Measurements from ENCODE around the gene IER3. TPM values are rescaled to one million over a fixed set of nuclear protein-coding genes. Genes with fewer than 3 reads are reported as not detected.

IER3 gene
- total and polyA plus RNA-seq, 2 of the 13 experiments (the other 11 are each of a cell fraction or from before 2014, with no cell fraction given): 51.1 to 131 TPM

GRCh38 chr6:30747300-30747687, 2.9 kb upstream of the IER3 start (continued):
- TF ChIP-seq ZNF512B (CRISPR knock-in tag; IDR thresholded peaks at IDR 0.05; ENCODE audit: borderline replicate concordance) (no peak), PATZ1 (CRISPR knock-in tag; IDR thresholded peaks at IDR 0.05) (peak; percentile 17; the same call in 1 of the 2 replicates), ZNF224 (CRISPR knock-in tag; IDR thresholded peaks at IDR 0.05) (0 out of 2 replicates have a peak, but pooled peaks have one; percentile 38), KAT2B (IDR thresholded peaks at IDR 0.05; ENCODE audit: borderline replicate concordance, low read depth, low read length) (no peak), ARID3A (IDR thresholded peaks at IDR 0.05; ENCODE audit: low read depth, low read length) (no peak), ZNF18 (CRISPR knock-in tag; IDR thresholded peaks at IDR 0.05; ENCODE audit: insufficient replicate concordance) (peak; percentile 26), SOX13 (IDR thresholded peaks at IDR 0.05) (no peak), SOX13 (CRISPR knock-in tag; conservative IDR thresholded peaks at IDR 0.05 in 1 of 2, IDR thresholded peaks at IDR 0.05 in 1 of 2) (peak in 1 of 2 experiments; percentile 54; a peak in 1 of 4 replicates), ZKSCAN8 (CRISPR knock-in tag; IDR thresholded peaks at IDR 0.05; ENCODE audit: borderline replicate concordance) (peak; percentile 54; the same call in 1 of the 2 replicates), ZSCAN22 (CRISPR knock-in tag; IDR thresholded peaks at IDR 0.05) (no peak), RFXANK (CRISPR knock-in tag; IDR thresholded peaks at IDR 0.05) (no peak), ZNF589 (CRISPR knock-in tag; conservative IDR thresholded peaks at IDR 0.05) (no peak), ZFP36 (IDR thresholded peaks at IDR 0.05; ENCODE audit: borderline replicate concordance, low read depth, low read length, partially characterized antibody) (peak; percentile 81), ZBTB4 (CRISPR knock-in tag; IDR thresholded peaks at IDR 0.05; ENCODE audit: borderline replicate concordance) (no peak), ZNF451 (CRISPR knock-in tag; IDR thresholded peaks at IDR 0.05) (no peak), ERF (CRISPR knock-in tag; IDR thresholded peaks at IDR 0.05) (peak; percentile 16; the same call in 1 of the 2 replicates), SAP130 (CRISPR knock-in tag; IDR thresholded peaks at IDR 0.05; ENCODE audit: low read depth) (peak; percentile 47)
